ENCODE data around the gene DAPK1. TPM values are rescaled to one million over a fixed set of nuclear protein-coding genes. Genes with fewer than 3 reads are reported as not detected.

DAPK1 gene
- total and polyA plus RNA-seq, 8 donors = 78.2 to 242 (median 215) TPM

- DNase-seq = no peak
- Histone ChIP-seq H3K27ac (no peak overlapping the region), H3K27me3 (no peaks in the 10 kb centered on the region), H3K36me3 (no peaks in the 10 kb centered on the region), H3K9me3 (no peaks in the 10 kb centered on the region), H3K4me1 (peaks cover 6 to 34% of the 10 kb centered on the region in 2 donors), H3K4me3 (no peak overlapping the region)
- no peak for TF ChIP-seq CTCF (IDR thresholded peaks at IDR 0.05)
- ATAC-seq = no peak
- intact Hi-C loops (cut with DNase I) = no loop called here
These were observed 54.1 kb downstream of the DAPK1 start for GRCh38 chr9:87551772-87552217.

GRCh38 chr9:87554171-87554910, 56.7 kb downstream of the DAPK1 start:
- DNase-seq (peak in 1 of 4 donors; percentile 40), ATAC-seq (peak; percentile 16)
- no peak for TF ChIP-seq CTCF (IDR thresholded peaks at IDR 0.05)
- no peaks in the 10 kb centered on the region for H3K27me3 ChIP-seq
- no peaks in the 10 kb centered on the region for H3K9me3 ChIP-seq
- no peaks in the 10 kb centered on the region for H3K36me3 ChIP-seq
- peak overlapping the region; percentile 44 to 83 for H3K27ac ChIP-seq
- intact Hi-C loops (cut with DNase I) = no loop called here
- peaks cover 6 to 56% of the 10 kb centered on the region in 2 donors for H3K4me1 ChIP-seq
- H3K4me3 ChIP-seq = no peak overlapping the region

- Histone ChIP-seq H3K27me3 (no peaks in the 10 kb centered on the region), H3K9me3 (no peaks in the 10 kb centered on the region), H3K4me3 (no peak overlapping the region), H3K36me3 (no peaks in the 10 kb centered on the region), H3K4me1 (peaks cover 6 to 59% of the 10 kb centered on the region in 2 donors), H3K27ac (peak overlapping the region; percentile 44 to 83)
- DNase-seq = no peak
- TF ChIP-seq CTCF (IDR thresholded peaks at IDR 0.05) = no peak
- ATAC-seq = peak; percentile 46
- intact Hi-C loops (cut with DNase I) = no loop called here
These were observed 57.3 kb downstream of the DAPK1 start for GRCh38 chr9:87554976-87555375.

- intact Hi-C loops (cut with DNase I) = no loop called here
- Histone ChIP-seq H3K27ac (peak overlapping the region in 1 of 2 donors; percentile 83), H3K4me1 (peaks cover 6 to 69% of the 10 kb centered on the region in 2 donors), H3K27me3 (no peaks in the 10 kb centered on the region), H3K9me3 (no peaks in the 10 kb centered on the region), H3K36me3 (no peaks in the 10 kb centered on the region), H3K4me3 (no peak overlapping the region)
- no peak for TF ChIP-seq CTCF (IDR thresholded peaks at IDR 0.05)
- DNase-seq = no peak
- ATAC-seq = no peak
These were observed 58.4 kb downstream of the DAPK1 start for GRCh38 chr9:87556039-87556438.

GRCh38 chr9:87556821-87557220, 59.2 kb downstream of the DAPK1 start:
- Histone ChIP-seq H3K27ac (peak overlapping the region in 1 of 2 donors; percentile 83), H3K4me3 (no peak overlapping the region), H3K27me3 (no peaks in the 10 kb centered on the region), H3K36me3 (no peaks in the 10 kb centered on the region), H3K4me1 (peaks cover 6 to 70% of the 10 kb centered on the region in 2 donors), H3K9me3 (no peaks in the 10 kb centered on the region)
- TF ChIP-seq CTCF (IDR thresholded peaks at IDR 0.05) = no peak
- peak in 1 of 4 donors; percentile 49 for DNase-seq
- intact Hi-C loops (cut with DNase I) = no loop called here
- peak; percentile 29 for ATAC-seq
